Central memory CD8-positive, alpha-beta T cell (primary cell): ENCODE results near the gene MACROH2A1.

Experiments
- ATAC-seq: fragments of 150-1000 bp; cut with Tn5 transposase; replicated peaks from 2 replicates; pipeline ENCODE4 v1.10.0; 2022; ENCODE audit warnings: mild to moderate bottlenecking, moderate FRiP score, moderate number of reproducible peaks; ENCODE audit not compliant: poor library complexity, severe bottlenecking; ENCODE audit errors: extremely low read depth
- DNase-seq, 2 donors: peaks; one replicate each; pipeline ENCODE4 v3.0.0; 2021; ENCODE audit warnings: low spot score in 2 of 2
- H3K27ac Mint-ChIP-seq: one replicate; pipeline ENCODE4 v1.8.0; 2022; ENCODE audit warnings: low read depth, mild to moderate bottlenecking, moderate library complexity, mixed read lengths
- H3K27me3 Mint-ChIP-seq: one replicate; pipeline ENCODE4 v1.8.0; 2022; ENCODE audit warnings: mixed read lengths
- H3K36me3 Mint-ChIP-seq: one replicate; pipeline ENCODE4 v1.8.0; 2022; ENCODE audit warnings: mild to moderate bottlenecking, moderate library complexity, mixed read lengths; ENCODE audit not compliant: insufficient read depth
- H3K4me1 Mint-ChIP-seq: one replicate; pipeline ENCODE4 v1.8.0; 2022; ENCODE audit warnings: mixed read lengths
- H3K4me3 Mint-ChIP-seq: one replicate; pipeline ENCODE4 v1.8.0; 2022; ENCODE audit warnings: mild to moderate bottlenecking, moderate library complexity, mixed read lengths
- H3K9me3 Mint-ChIP-seq: one replicate; pipeline ENCODE4 v1.8.0; 2022; ENCODE audit warnings: mixed read lengths

Gene MACROH2A1

DNA sequence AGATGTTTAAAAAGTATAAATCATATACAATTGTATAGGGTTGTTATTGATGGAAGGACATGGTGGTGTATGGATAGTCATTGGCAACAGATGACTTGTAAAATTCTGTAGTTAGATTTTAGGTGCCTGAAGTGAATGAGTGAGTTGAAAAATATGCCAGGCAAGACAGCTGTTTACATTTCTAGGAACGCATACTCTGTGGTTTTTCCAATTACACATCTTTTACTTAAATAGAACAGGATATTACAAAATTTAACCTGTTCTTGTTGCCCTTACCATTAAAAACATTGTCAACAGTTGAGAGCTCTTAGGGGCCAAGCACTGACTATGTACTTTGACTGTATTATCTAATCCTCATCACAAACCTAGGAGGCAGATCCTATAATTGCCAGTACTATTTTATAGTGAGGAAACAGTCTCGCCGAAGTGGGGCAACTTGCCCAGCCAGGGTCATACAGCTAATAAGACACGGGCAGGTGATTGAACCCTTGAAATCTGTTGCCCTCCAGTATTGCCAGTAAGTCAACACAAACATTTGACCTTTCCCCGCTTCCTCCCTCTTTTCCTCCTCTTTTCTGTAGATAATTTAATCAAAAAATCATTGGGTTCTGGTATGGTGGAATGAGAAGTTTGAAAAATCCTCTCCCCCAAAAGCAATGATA is 88.6 kb downstream of the MACROH2A1 start:
- DNase-seq (no peak), ATAC-seq (no peak)
- Mint-ChIP-seq H3K4me1 (no peaks in the 10 kb centered on the region), H3K36me3 (no peaks in the 10 kb centered on the region), H3K4me3 (no peak overlapping the region), H3K27ac (no peak overlapping the region), H3K27me3 (peaks cover 40% of the 10 kb centered on the region), H3K9me3 (no peaks in the 10 kb centered on the region)

DNA sequence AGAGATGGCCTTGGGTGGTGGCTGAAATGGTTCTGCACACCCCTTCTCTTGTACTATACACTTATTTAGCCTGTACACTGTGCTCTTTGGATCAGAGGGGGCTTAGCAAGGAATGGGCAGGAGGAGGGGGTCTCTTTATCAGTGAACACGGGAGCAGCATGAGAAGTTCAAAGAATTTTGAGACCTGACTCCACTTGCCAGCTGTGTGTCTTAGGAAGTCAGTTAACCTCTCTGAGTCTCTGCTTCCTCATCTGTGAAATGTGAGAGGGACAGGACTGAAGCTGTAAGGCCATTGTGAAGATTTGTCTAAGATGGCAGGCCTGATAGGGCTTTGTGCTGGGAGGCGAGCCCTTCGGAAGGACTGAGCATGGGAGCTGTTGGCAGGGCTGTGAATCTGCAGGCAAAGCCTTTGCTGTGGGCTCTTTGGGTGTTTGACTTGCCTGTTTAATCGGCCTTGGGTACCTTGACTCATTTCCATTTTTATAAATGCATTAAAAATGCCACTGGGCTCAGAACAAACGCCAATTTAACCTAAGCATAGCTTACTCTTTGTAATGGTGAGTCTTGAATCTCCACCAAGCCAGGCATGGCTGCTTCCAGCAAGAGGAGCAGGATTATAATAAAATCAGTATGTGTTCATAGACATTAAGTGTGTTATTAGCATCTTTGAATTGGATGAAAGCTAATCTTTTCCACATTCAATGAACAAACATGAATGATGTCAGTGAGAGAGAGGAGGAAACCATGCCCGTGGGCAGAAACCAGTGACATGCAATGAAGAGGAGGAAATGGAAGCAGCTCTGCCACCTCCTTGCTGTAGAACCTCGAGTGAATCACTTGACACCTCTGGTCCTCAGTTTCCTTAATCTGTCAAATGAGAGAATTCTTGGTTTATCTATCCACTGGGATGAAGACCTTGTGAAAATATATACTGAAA is 89.4 kb downstream of the MACROH2A1 start:
- Mint-ChIP-seq H3K4me3 (no peak overlapping the region), H3K27ac (no peak overlapping the region), H3K9me3 (no peaks in the 10 kb centered on the region), H3K36me3 (no peaks in the 10 kb centered on the region), H3K27me3 (peaks cover 48% of the 10 kb centered on the region), H3K4me1 (no peaks in the 10 kb centered on the region)
- ATAC-seq = no peak
- DNase-seq = no peak

DNA sequence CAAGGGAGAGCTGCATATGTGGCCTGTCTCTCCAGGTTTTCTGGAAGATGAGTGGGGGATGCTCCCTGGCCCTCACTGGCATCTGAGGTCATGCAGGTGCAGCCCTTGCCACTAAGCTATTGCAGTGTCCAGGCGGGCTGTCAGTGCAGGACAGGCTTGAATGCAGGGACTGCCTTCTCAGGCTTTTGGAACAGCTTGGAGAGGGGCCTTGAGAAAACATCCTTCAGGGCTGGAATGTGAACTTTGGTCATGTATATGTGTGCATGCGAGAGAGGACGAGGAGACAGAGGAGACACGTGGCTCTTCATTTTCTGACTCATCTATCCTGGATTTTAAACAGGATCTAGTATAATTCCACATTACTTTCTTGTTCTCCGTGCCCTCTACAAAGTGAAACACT is 90.3 kb downstream of the MACROH2A1 start:
- no peaks in the 10 kb centered on the region for H3K4me1 Mint-ChIP-seq
- H3K4me3 Mint-ChIP-seq = no peak overlapping the region
- H3K27ac Mint-ChIP-seq = no peak overlapping the region
- no peak for ATAC-seq
- H3K9me3 Mint-ChIP-seq = no peaks in the 10 kb centered on the region
- no peak for DNase-seq
- H3K36me3 Mint-ChIP-seq = no peaks in the 10 kb centered on the region
- H3K27me3 Mint-ChIP-seq = peaks cover 57% of the 10 kb centered on the region

DNA sequence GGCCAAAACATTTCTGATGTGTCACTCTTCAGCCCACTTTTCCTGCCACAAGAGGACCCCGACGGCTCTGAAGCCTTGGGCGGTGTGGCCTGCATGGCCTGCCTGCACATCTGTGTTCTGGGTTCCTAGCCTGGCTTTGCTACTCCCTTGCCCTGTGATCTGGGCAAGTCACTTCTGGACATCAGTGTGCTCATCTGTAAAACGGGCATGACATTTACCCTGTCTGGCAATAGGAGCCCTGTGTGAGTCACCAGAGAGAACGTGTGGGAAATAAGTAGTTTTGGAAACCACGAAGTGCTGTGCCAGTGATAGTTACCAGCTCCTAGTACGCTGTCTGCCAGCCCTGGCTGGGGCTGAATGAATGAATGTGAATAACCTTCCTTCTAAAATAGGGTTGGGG is 90.8 kb downstream of the MACROH2A1 start:
- no peaks in the 10 kb centered on the region for H3K4me1 Mint-ChIP-seq
- peaks cover 62% of the 10 kb centered on the region for H3K27me3 Mint-ChIP-seq
- H3K36me3 Mint-ChIP-seq = no peaks in the 10 kb centered on the region
- no peak overlapping the region for H3K4me3 Mint-ChIP-seq
- ATAC-seq (no peak), DNase-seq (no peak)
- H3K27ac Mint-ChIP-seq = no peak overlapping the region
- H3K9me3 Mint-ChIP-seq = no peaks in the 10 kb centered on the region

DNA sequence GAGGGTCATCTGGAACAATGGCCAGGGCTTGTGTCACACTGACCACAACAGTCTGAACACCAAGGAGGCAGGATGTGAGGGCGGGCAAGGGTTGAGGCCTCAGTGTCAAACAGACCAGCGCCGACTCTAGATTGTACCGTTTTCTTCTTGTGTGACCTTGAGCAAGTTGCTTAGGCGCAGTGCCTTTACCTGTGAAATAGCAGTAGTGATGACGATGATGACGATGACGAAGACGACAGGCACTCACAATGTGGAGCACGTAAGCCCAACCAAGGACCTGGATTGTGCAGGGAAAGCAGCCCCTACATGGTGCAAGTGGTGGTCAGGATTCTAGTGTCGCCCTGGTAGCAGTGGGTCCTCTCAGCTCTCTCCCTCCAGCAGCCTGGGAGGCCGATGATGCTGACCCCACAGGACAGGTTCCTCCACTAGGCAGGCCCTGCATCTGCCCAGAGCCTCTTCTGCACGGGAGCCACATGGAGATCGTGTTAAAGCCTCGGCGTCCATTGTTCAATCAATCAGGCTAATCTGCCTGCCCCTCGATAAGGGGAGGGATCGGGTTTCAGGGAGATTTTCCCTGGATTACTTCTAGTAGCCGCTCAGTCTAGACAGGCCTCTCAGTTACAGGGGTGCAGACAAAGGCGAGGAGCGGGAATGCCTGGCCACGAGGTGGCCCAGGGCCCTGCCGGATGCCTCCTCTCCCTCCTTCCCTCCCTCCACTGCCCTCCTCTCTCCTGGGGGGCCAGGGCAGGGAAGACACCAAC is 91.7 kb downstream of the MACROH2A1 start:
- Mint-ChIP-seq H3K27ac (no peak overlapping the region), H3K36me3 (no peaks in the 10 kb centered on the region), H3K4me3 (no peak overlapping the region), H3K9me3 (no peaks in the 10 kb centered on the region), H3K4me1 (no peaks in the 10 kb centered on the region), H3K27me3 (peaks cover 70% of the 10 kb centered on the region)
- DNase-seq (no peak), ATAC-seq (no peak)

DNA sequence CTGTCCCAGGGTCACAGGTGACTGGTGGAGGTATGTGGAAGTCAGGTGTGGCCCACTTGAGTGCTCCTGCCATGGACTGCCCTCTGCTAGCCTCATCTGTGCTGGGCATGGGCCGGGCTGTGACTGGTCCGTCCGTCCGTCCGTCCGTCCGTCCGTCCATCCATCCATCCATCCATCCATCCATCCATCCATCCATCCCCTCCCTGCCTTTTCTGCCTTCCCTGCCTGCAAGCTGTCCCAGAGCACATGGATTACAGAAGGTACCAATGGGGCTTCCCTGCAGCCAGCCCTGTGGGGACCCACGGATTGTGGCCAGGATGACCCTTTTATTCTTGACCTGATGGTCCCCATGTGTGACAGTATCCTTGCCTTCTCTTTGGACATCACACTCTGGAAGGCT is 92.5 kb downstream of the MACROH2A1 start:
- Mint-ChIP-seq H3K36me3 (no peaks in the 10 kb centered on the region), H3K27ac (no peak overlapping the region), H3K9me3 (no peaks in the 10 kb centered on the region), H3K27me3 (peaks cover 71% of the 10 kb centered on the region), H3K4me3 (no peak overlapping the region), H3K4me1 (no peaks in the 10 kb centered on the region)
- DNase-seq (no peak), ATAC-seq (no peak)

DNA sequence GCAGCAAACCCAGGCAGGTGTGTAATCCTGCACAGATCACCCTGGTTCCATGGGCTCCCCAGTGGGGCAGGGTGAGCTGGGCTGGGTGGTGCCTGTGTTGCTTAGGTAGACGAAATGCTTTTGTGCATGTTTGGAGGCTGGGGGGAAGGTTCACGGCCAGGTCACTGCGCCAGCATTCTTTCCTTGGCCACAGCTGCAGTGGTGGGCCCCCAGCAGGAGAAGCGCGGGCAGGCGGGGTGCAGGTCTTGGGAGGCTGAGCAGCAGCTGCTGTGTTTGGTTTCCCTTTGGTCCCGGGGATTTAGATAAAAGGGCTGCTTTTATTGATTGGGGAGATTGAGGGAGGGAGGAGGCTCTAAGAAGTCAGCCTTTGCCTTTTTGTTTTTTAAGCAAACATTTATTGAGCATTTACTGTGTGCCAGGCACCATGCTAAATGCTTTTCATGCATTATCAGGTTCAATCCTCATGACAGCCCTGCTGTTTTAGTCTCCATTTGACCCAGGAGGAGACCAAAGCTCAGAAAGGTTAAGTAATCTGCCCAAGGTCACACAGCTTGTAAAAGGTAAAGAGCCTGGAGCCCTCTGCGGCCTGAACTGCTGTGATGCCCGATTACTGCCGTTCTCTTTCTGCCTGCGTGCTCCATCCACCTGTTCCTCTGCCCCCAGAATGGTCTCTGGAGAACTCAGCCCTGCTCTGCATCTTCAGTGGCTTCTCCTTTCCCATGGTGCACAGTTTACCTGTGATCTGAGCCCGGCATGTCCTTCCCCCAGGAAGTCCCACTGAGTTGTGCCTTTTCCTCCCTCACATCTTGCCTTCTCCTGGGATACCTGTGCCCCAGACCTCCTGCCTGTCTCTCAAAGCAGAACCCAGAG is 94.4 kb downstream of the MACROH2A1 start:
- peaks cover 76% of the 10 kb centered on the region for H3K27me3 Mint-ChIP-seq
- no peak overlapping the region for H3K4me3 Mint-ChIP-seq
- H3K27ac Mint-ChIP-seq = no peak overlapping the region
- no peaks in the 10 kb centered on the region for H3K4me1 Mint-ChIP-seq
- no peak for DNase-seq
- no peaks in the 10 kb centered on the region for H3K36me3 Mint-ChIP-seq
- ATAC-seq = no peak
- no peaks in the 10 kb centered on the region for H3K9me3 Mint-ChIP-seq

DNA sequence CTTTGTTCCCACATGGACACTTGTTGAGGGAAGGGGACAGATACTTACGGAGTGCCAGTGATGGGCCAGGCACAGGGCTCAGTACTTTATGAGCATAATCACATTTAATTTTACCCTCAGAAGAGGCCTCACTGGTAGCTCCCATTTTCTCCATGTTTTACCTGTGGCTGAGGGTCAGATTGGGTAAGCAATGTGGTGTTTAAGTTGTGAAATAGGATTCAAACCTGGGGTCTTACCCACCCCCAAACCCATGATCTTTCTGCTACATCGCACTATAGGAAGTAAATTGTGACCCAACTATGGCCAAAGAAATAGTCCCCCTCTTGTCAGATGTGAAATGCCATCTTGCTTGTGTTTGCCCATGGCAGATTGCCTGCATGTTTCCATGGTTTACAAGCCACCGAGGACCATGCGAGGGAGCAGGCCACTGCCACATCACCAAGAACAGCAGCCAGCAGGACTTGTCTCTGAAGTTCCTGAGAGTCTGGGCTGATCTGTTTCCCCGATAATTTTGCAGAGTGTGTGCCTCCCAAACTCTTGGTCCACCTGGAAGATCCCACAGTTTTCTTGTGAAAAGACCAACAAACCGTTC is 95.4 kb downstream of the MACROH2A1 start:
- Mint-ChIP-seq H3K27me3 (peaks cover 67% of the 10 kb centered on the region), H3K4me1 (no peaks in the 10 kb centered on the region), H3K4me3 (no peak overlapping the region), H3K9me3 (no peaks in the 10 kb centered on the region), H3K27ac (no peak overlapping the region), H3K36me3 (no peaks in the 10 kb centered on the region)
- ATAC-seq = no peak
- no peak for DNase-seq

DNA sequence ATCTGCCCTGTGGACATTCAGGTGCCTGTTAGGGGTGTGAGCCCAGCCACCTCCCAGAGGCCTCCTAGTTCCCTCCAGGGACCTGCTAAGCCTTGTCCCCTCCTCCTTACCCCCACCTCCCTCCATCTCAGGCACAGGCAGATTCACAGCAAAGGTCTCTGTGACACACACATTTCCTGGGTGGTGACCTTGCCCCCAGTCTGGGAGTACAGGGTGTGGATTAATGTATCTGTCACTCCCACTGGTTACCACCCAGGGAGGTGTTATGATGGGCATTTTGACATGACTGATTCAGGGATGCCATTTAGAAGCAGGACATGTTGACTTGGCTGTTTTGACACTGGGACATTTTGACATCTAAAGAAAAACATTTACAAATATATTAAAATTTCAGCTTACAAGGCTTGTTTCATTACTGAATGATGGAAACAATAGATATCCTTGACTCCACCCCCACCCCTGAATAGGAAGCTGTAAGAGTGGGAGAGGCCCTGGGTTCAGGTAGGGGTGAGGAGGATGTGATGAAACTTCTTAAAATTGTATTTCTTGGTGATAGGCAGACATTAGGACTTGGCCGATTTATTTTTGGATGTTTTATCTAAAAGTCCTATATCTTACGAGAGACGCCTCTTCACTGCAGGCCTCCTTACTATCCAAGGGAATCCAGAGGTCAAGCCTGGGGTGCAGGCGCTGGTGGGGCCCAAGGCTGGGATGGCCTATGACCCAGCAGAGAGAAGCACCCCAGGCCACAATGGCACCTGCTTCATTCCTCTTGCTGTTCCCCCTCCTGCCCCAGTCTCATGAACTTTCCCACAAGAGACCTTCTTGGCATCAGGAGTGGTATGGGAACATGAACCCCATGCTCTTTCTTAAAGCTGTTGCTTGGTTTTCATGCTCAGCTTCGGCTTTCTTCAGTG is 101.9 kb downstream of the MACROH2A1 start:
- no peak for DNase-seq
- Mint-ChIP-seq H3K4me1 (no peaks in the 10 kb centered on the region), H3K4me3 (no peak overlapping the region), H3K9me3 (no peaks in the 10 kb centered on the region), H3K27ac (no peak overlapping the region), H3K27me3 (peaks cover 67% of the 10 kb centered on the region), H3K36me3 (no peaks in the 10 kb centered on the region)
- no peak for ATAC-seq

DNA sequence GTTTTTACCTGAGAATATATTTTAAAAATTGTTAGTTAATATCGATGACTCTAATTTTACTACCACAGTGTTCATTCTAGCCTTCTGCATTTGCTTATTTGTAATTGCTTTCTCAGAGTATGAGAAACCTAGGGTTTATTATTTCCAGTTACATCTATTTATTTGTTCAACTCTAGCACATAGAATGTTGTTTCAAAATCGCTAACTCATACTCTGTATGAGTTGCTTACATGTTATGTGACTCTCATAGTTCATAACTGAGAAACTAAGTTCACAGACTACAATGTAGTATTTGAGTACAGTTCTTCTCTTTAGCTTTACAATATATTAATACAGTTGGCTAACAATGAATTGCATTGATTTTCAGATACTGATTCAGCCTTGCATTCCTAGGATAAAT is 103.2 kb downstream of the MACROH2A1 start:
- peaks cover 66% of the 10 kb centered on the region for H3K27me3 Mint-ChIP-seq
- no peak overlapping the region for H3K27ac Mint-ChIP-seq

DNA sequence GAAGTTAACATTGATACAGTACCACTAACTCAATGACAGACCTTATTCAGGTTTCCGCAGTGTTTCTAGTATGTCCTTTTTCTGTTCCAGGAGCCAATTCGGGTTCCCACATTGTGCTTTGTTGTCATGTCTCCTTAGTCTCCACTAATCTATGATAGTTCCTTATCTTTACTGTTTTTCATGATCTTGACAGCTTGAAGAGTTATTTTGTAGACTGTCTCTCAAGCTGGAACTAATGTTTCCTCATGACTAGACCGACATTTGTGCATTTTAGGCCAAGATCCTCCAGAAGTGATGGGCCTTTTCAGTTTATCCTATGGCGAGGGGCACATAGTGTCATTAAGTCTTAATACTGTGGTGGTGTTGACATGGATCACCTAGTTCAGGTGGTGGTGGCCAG is 104.2 kb downstream of the MACROH2A1 start:
- Mint-ChIP-seq H3K4me3 (no peak overlapping the region), H3K27ac (no peak overlapping the region), H3K27me3 (peaks cover 72% of the 10 kb centered on the region), H3K36me3 (peaks cover 1% of the 10 kb centered on the region), H3K9me3 (no peaks in the 10 kb centered on the region), H3K4me1 (no peaks in the 10 kb centered on the region)
- no peak for ATAC-seq
- no peak for DNase-seq

More for the DNA sequence above, 103.2 kb downstream of the MACROH2A1 start:
- Mint-ChIP-seq H3K9me3 (no peaks in the 10 kb centered on the region), H3K36me3 (peaks cover under 1% of the 10 kb centered on the region), H3K4me3 (no peak overlapping the region), H3K4me1 (no peaks in the 10 kb centered on the region)
- ATAC-seq (no peak), DNase-seq (no peak)
